GM19463 (cell line): ENCODE results near the gene ANKS1B.
"Not testable (repeated sequence)": the region's sequence is repeated elsewhere in the genome, so short reads cannot be mapped to it uniquely, and the experiment has no call there.

Source experiments
- ATAC-seq: cut with Tn5 transposase; IDR thresholded peaks from one replicate; pipeline ENCODE4 v1.9.1; 2021; ENCODE audit warnings: mild to moderate bottlenecking, moderate library complexity; ENCODE audit not compliant: unreplicated experiment

ANKS1B gene

GRCh38 chr12:99879439-99879838, 105.3 kb downstream of the ANKS1B start:
- no peak for ATAC-seq

DNA sequence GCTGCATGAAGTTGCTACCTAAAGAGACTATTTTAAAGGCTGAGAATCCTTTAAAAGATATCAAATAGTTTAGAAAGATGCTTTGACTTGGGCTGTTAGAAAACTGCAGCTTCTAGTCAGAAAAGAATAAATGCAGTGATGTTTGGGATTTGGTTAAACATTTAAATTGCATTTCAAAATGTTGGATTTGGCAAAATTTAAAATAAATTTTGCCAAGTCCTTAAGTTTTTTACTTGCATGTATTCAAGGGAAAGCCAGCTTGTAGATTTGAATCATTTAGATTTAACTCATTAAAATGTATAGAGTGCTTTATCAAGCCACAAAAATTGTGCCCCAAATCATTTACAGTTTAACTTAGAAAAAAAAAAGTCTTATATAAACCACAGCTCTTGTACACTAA, 109.7 kb downstream of the ANKS1B start:
- no peak for ATAC-seq

- no peak for ATAC-seq
These were observed 114.7 kb downstream of the ANKS1B start for GRCh38 chr12:99870085-99870484.

DNA sequence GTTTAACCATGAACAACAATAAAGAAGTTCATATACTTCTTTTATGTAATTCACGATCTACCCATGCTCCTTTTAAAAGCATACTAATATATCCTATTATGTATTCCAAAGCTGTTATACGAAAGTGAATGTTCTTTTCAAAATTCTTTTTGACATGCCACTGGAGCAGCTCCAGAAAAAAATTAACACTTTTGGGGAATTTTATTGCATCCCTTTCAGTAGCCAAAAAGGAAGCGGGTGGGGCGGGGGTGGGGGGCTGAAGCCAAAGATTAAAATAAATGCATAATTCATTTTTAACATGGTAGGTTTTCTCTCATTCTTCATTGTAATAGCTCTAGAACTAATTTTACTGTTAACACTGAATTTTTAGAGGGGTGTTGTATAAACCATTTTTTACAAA, 123.0 kb downstream of the ANKS1B start:
- no peak for ATAC-seq

GRCh38 chr12:99859126-99859525, 125.6 kb downstream of the ANKS1B start:
- ATAC-seq = no peak

DNA sequence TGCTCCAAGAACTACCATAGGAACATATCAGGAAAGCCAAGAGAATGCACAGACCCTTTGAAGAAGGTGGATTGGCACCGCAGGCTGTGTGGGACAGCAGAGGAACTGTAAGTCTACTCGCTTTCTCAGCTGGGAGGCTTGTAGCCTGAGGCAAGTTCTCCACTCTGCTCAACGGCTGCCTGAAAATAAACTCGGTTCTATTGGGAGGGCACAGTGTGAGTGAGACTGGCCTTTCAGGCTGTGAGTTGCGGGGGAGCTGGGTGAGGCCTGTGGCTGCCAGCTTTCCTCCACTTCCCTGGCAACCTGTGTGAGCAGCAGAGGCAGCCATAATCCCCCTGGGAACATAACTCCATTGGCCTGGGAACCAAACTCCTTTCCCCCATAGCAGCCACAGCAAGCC, 132.1 kb downstream of the ANKS1B start:
- ATAC-seq = no peak

DNA sequence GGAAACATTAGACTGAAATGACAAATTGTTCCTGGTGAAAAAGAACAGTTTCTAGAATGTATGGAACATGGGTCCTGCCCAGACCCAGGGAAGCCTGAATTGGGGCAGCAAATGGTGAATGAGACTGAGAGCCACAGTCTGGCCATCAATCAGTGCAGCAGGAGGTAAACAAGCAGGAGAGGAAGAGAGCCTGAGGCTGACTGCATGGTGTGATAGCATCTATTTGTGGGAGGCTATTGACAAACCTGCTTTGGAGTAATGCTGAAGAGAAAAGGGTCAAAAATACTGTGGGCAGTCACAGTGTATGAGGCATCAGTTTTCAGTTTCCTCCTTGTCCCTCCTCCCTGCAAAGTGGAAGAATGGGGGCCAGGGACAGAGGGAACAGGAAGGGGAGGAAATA, 136.8 kb downstream of the ANKS1B start:
- ATAC-seq = no peak

- ATAC-seq = no peak
These were observed 150.0 kb downstream of the ANKS1B start for GRCh38 chr12:99834710-99835109.

- ATAC-seq = no peak
These were observed 151.3 kb downstream of the ANKS1B start for GRCh38 chr12:99833397-99833796.

DNA sequence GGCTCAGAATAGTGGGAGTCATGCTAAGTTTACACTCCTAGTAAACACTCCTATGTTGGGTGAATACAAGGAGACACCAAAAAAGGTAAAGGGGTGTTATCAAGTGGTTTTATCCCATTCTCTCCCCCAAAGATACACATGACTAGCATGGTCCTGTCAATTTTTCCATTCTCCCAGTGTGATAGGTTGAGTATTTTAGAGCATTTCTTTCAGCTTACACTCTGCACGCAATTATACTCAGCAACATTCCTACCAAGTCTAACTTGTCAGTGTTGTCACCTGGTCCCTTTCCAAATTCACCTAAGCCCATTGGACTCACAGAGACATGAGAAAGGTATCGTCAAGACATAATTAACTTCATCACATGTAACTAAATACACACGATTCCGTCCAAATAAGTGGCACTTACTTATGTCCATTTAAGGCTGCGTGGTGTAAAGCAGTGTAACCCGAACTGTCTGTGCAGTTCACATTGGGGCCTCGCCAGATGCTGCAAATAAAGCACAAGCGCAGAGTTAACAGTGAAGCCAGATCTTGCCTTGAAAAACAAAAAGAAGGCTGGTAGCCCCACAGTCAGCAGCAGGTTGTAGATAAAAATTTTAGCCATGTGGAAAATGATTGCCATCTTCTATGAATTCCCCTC, 159.7 kb downstream of the ANKS1B start:
- no peak for ATAC-seq

- no peak for ATAC-seq
These were observed 162.5 kb downstream of the ANKS1B start for GRCh38 chr12:99822273-99822672.

DNA sequence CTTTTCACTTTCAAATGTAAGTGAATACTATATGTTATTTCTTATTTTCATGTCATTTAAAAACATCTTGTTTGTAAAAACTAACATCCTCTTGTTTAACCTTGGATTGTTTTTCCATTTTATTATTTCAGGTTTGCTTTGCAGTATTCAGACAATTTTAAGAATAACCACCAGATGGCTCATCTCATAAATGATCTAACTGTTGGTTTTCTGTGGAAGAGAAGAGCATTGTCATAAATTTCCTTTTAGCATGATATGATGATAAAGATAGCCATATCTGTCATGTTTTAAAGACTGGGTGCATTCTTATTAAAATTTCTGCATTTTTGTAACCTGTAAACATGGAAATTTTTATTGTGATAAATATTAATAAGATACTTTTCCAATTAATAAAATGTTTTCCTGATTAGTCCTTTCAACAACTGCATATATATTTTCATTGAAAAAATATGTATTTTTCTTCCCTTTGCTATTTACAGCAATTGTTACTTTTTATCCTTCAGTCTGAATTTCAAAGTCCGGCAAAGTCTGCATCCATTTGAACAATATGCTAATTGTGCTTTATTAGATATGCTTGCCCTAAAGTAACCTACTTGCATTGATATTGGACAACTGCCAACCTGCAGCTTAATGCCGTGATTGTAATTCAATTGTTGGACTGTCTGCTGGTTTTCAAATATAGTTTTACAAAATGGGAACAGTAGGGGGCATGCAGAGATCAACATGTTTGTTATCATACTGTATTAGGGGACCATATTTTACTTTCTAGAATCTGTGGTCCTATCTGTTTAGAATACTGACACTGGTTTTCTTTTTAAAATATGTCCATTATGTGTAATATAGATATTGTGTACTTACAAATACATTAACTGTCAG, 173.8 kb downstream of the ANKS1B start:
- ATAC-seq = no peak

DNA sequence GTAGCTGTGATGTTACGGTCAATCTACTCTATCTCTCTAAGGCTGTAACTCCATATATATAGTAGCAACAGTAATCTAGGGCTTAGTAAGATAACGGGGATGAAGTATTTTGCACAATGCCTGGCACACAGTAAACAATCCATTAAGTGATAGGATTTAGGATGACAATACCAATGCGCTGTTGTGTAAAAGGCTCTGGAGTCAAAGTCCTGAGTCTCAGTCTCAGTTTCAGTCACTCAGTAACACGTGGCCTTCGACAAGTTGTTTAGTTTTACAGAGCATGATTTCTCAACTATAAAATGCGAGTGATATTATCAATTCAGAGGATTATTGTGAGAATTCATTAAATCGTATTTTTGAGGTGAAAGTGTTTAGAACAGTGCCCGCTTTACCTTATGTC, 174.8 kb downstream of the ANKS1B start:
- no peak for ATAC-seq

GRCh38 chr12:99806304-99806703, 178.4 kb downstream of the ANKS1B start:
- no peak for ATAC-seq

DNA sequence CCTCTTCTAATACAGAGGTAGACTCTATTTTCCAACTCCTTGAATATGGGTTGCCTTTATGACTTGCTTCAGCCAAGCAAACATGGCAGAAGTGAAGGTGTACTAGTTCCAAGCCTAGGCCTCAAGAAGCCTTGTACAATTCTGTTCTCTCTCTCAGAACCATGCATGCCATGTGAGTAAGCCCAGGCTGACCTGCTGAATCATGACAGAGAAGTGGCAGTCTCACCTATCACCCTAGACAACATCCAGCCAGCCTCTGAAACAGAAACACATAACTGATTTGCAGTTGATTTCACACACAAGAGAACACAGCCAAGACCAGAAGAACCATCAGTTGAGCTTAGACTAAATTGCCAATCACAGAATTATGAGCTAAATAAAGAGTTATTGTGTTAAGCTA, 180.0 kb downstream of the ANKS1B start:
- no peak for ATAC-seq

GRCh38 chr12:99800605-99801004, 184.1 kb downstream of the ANKS1B start:
- ATAC-seq = no peak

GRCh38 chr12:99797931-99798330, 186.8 kb downstream of the ANKS1B start:
- ATAC-seq = not testable (repeated sequence)

- ATAC-seq = no peak
These were observed 201.3 kb downstream of the ANKS1B start for GRCh38 chr12:99783421-99783820.

- ATAC-seq = no peak
These were observed 212.5 kb downstream of the ANKS1B start for GRCh38 chr12:99772274-99772673.

GRCh38 chr12:99771659-99772058, 213.1 kb downstream of the ANKS1B start:
- no peak for ATAC-seq

DNA sequence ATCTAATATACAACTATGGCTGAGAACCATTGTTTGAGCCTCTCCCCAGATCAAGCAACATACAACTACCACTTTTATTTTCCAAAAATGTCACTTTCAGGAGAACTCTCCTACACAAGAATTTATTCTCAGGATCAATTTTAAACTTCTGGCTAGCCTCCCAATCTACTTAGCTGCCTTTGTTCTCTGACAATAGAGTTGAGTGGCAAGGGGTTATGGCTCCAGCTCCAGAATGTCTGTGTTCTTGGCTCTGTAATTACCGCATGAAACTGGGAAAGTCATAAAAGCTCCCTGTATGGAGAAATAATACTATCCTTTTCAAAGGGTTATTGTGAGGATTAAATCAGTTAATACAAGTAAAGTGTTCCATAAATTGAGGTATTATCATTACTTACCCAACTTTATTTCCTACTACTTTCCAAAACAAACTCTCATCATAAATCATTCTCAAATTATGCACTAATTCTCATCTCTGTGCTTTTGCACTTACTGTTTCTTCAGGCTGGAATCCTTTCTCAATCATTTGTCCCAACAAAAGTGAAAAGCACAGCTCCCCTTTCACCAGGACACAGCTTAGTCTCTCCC, 215.2 kb downstream of the ANKS1B start:
- ATAC-seq = no peak

DNA sequence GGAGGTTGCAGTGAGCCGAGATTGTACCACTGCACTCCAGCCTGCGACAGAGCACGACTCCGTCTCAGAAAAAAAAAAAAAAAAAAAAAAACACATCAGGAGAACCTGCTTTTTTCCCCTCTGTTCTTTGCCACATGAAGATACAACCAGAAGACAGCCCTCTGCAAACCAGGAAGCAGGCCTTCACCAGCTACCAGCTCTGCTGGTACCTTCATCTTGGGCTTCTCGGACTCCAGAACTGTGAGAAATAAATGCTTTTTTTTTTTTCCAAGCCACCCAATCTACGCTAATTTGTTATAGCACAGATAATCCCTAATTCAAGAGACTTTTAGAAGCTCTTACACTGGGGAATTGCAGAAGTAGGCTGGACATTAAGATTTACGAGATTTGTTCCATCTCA, 216.0 kb downstream of the ANKS1B start:
- ATAC-seq = no peak
